Body of pancreas (tissue), 4 donors: ENCODE results near the gene ALDH1A2.

Experiments
- POLR2A ChIP-seq, 3 donors: fragments of 450-650 bp; IDR thresholded peaks; one replicate each; pipeline ENCODE4 v1.6.1; 2016; ENCODE audit warnings: antibody characterized with exemption in 3 of 3, mild to moderate bottlenecking in 2 of 3
- TF ChIP-seq, protein P1 (sequence below), 7 experiments: fragments of 450-650 bp in 4 of 7; fragments of 200-600 bp in 3 of 7; sonication (generic) in 3 of 7; IDR thresholded peaks; one replicate each; pipeline ENCODE4 v1.5.1; 2016 to 2019; ENCODE audit warnings: antibody characterized with exemption in 7 of 7

DNA sequence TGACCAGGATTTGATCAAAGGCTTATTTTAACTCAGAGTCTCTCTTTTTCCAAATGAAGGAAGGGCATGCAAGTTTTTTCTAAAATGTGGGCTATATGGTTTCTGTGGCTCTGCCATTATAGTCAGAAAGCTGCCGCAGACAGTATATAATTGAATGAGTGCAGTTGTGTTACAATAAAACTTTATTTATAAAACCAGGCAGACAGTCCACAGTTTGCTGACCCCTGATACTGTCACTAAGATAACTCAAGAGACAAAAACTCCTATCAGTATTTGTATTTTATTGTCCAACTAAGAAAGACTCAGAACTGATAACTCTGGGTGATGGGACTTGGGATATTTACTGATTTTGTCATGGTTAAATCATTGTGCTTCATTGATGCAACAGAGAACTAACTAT, 4.9 kb downstream of the ALDH1A2 start:
- TF ChIP-seq, protein P1, sequence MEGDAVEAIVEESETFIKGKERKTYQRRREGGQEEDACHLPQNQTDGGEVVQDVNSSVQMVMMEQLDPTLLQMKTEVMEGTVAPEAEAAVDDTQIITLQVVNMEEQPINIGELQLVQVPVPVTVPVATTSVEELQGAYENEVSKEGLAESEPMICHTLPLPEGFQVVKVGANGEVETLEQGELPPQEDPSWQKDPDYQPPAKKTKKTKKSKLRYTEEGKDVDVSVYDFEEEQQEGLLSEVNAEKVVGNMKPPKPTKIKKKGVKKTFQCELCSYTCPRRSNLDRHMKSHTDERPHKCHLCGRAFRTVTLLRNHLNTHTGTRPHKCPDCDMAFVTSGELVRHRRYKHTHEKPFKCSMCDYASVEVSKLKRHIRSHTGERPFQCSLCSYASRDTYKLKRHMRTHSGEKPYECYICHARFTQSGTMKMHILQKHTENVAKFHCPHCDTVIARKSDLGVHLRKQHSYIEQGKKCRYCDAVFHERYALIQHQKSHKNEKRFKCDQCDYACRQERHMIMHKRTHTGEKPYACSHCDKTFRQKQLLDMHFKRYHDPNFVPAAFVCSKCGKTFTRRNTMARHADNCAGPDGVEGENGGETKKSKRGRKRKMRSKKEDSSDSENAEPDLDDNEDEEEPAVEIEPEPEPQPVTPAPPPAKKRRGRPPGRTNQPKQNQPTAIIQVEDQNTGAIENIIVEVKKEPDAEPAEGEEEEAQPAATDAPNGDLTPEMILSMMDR (IDR thresholded peaks at IDR 0.05) = no peak
- no peak for TF ChIP-seq POLR2A (IDR thresholded peaks at IDR 0.05)
